ENCODE data around the gene REEP1. TPM values are rescaled to one million over a fixed set of nuclear protein-coding genes. Genes with fewer than 3 reads are reported as not detected.

REEP1 gene
- polyA plus RNA-seq, 1 experiment, result 0.10 TPM

GRCh38 chr2:86271248-86271647, 66.2 kb downstream of the REEP1 start:
- DNase-seq (ENCODE audit: low read depth, low spot score), result no peak
- ChIA-PET POLR2A (no interaction called here), CTCF (no interaction called here)
- no peak overlapping the region for H3K4me3 ChIP-seq (ENCODE audit: low read depth, low read length)
- peaks cover 6% of the 10 kb centered on the region for H3K9me3 ChIP-seq (ENCODE audit: control insufficient read depth, insufficient read depth, low read length)
- no peak for TF ChIP-seq CTCF (IDR thresholded peaks at IDR 0.05; ENCODE audit: low read depth, low read length)
- no peak overlapping the region for H3K27ac ChIP-seq (ENCODE audit: low read depth, low read length)
- no peaks in the 10 kb centered on the region for H3K27me3 ChIP-seq (ENCODE audit: control insufficient read depth, insufficient read depth, low read length)

GRCh38 chr2:86263956-86264355, 73.5 kb downstream of the REEP1 start:
- Histone ChIP-seq H3K27me3 (ENCODE audit: control insufficient read depth, insufficient read depth, low read length) (no peaks in the 10 kb centered on the region), H3K4me3 (ENCODE audit: low read depth, low read length) (no peak overlapping the region), H3K27ac (ENCODE audit: low read depth, low read length) (no peak overlapping the region), H3K9me3 (ENCODE audit: control insufficient read depth, insufficient read depth, low read length) (no peaks in the 10 kb centered on the region)
- POLR2A ChIA-PET, result no interaction called here
- CTCF ChIA-PET, result interaction anchor here (0.5 kb wide), 1 partner anchor 44 kb away, joined by 3 read pairs; no protein-coding TSS in a partner anchor
- no peak for TF ChIP-seq CTCF (IDR thresholded peaks at IDR 0.05; ENCODE audit: low read depth, low read length)
- no peak for DNase-seq (ENCODE audit: low read depth, low spot score)

- Histone ChIP-seq H3K4me3 (ENCODE audit: low read depth, low read length) (no peak overlapping the region), H3K27me3 (ENCODE audit: control insufficient read depth, insufficient read depth, low read length) (peaks cover 4% of the 10 kb centered on the region), H3K9me3 (ENCODE audit: control insufficient read depth, insufficient read depth, low read length) (no peaks in the 10 kb centered on the region), H3K27ac (ENCODE audit: low read depth, low read length) (no peak overlapping the region)
- no peak for DNase-seq (ENCODE audit: low read depth, low spot score)
- no peak for TF ChIP-seq CTCF (IDR thresholded peaks at IDR 0.05; ENCODE audit: low read depth, low read length)
- ChIA-PET POLR2A (no interaction called here), CTCF (no interaction called here)
Measured at GRCh38 chr2:86260978-86261377, 76.4 kb downstream of the REEP1 start.

GRCh38 chr2:86258106-86258505, 79.3 kb downstream of the REEP1 start:
- peaks cover 14% of the 10 kb centered on the region for H3K27me3 ChIP-seq (ENCODE audit: control insufficient read depth, insufficient read depth, low read length)
- CTCF ChIA-PET, result no interaction called here
- POLR2A ChIA-PET, result no interaction called here

GRCh38 chr2:86256982-86257381, 80.4 kb downstream of the REEP1 start:
- no peak overlapping the region for H3K4me3 ChIP-seq (ENCODE audit: low read depth, low read length)
- ChIA-PET CTCF (no interaction called here), POLR2A (no interaction called here)
- no peak overlapping the region for H3K27ac ChIP-seq (ENCODE audit: low read depth, low read length)
- H3K27me3 ChIP-seq (ENCODE audit: control insufficient read depth, insufficient read depth, low read length), result peaks cover 17% of the 10 kb centered on the region
- no peaks in the 10 kb centered on the region for H3K9me3 ChIP-seq (ENCODE audit: control insufficient read depth, insufficient read depth, low read length)
- TF ChIP-seq CTCF (IDR thresholded peaks at IDR 0.05; ENCODE audit: low read depth, low read length), result no peak
- DNase-seq (ENCODE audit: low read depth, low spot score), result no peak

More at GRCh38 chr2:86258106-86258505, 79.3 kb downstream of the REEP1 start:
- TF ChIP-seq CTCF (IDR thresholded peaks at IDR 0.05; ENCODE audit: low read depth, low read length), result no peak
- Histone ChIP-seq H3K27ac (ENCODE audit: low read depth, low read length) (no peak overlapping the region), H3K4me3 (ENCODE audit: low read depth, low read length) (no peak overlapping the region), H3K9me3 (ENCODE audit: control insufficient read depth, insufficient read depth, low read length) (no peaks in the 10 kb centered on the region)
- DNase-seq (ENCODE audit: low read depth, low spot score), result no peak
